Activated T-cell treated with anti-CD3 and anti-CD28 coated beads, Interleukin-2, amount 50 U/mL, for 72 hours (primary cell): ENCODE data around the gene CHPF. TPM values are rescaled to one million over a fixed set of nuclear protein-coding genes. Genes with fewer than 3 reads are reported as not detected.
A peak's percentile ranks its signal among the peaks of the same experiment; 100 is the strongest.

Experiments used
- ATAC-seq, 2 donors: fragments of 150-1000 bp; cut with Tn5 transposase; replicated peaks in 1 of 2; 2 replicates each; pipeline ENCODE4 v1.10.0; 2021; ENCODE audit warnings: moderate library complexity in 2 of 2, mild to moderate bottlenecking in 1 of 2
- DNase-seq, 2 donors: peaks; one replicate each; pipeline ENCODE4 v3.0.0; 2021 to 2022; ENCODE audit warnings: mixed read lengths in 1 of 2
- H3K27ac Mint-ChIP-seq: one replicate; pipeline ENCODE4 v1.8.0; 2022; ENCODE audit warnings: mild to moderate bottlenecking, moderate library complexity, mixed read lengths
- H3K27me3 Mint-ChIP-seq: one replicate; pipeline ENCODE4 v1.8.0; 2022; ENCODE audit warnings: low read depth, mixed read lengths
- H3K36me3 Mint-ChIP-seq, 2 donors: one replicate each; pipeline ENCODE4 v1.8.0; 2022; ENCODE audit warnings: mixed read lengths in 2 of 2, mild to moderate bottlenecking in 1 of 2; ENCODE audit not compliant: insufficient read depth in 2 of 2
- H3K4me1 Mint-ChIP-seq: one replicate; pipeline ENCODE4 v1.8.0; 2022; ENCODE audit warnings: low read depth, mixed read lengths
- H3K4me3 Mint-ChIP-seq, 2 donors: one replicate each; pipeline ENCODE4 v1.8.0; 2022; ENCODE audit warnings: mild to moderate bottlenecking in 2 of 2, mixed read lengths in 2 of 2, moderate library complexity in 2 of 2
- H3K9me3 Mint-ChIP-seq, 2 donors: one replicate each; pipeline ENCODE4 v1.8.0; 2022; ENCODE audit warnings: mixed read lengths in 2 of 2
- total RNA-seq, 2 donors: library from RNA; stranded (reverse); gene quantifications; one replicate each; pipeline ENCODE4 v1.2.3, GENCODE V29; 2022

CHPF gene
- total RNA-seq, 2 donors from 2014 or later, result 24.7 to 25.5 TPM

- no peak for DNase-seq
- no peak overlapping the region for H3K4me3 Mint-ChIP-seq
- H3K27me3 Mint-ChIP-seq, result peaks cover 82% of the 10 kb centered on the region
- H3K9me3 Mint-ChIP-seq, result no peaks in the 10 kb centered on the region
- no peak for ATAC-seq
- H3K36me3 Mint-ChIP-seq, result no peaks in the 10 kb centered on the region
- peaks cover 11% of the 10 kb centered on the region for H3K4me1 Mint-ChIP-seq
- H3K27ac Mint-ChIP-seq, result no peak overlapping the region
Measured at GRCh38 chr2:219515874-219516629, 27.6 kb downstream of the CHPF start.

- DNase-seq, result no peak
Measured at GRCh38 chr2:219514836-219515235, 28.8 kb downstream of the CHPF start.

GRCh38 chr2:219514196-219514761, 29.3 kb downstream of the CHPF start, which contains the start of gene ASIC4:
TSS of gene ASIC4 (plus strand) at chr2:219514482. CDS start at chr2:219514725, 243 bp downstream.
- Mint-ChIP-seq H3K4me1 (peaks cover 23% of the 10 kb centered on the region), H3K9me3 (no peaks in the 10 kb centered on the region), H3K27ac (no peak within 1 kb of the TSS), H3K36me3 (no peaks in the 10 kb centered on the region), H3K4me3 (peak within 1 kb of the TSS; percentile 31 to 54), H3K27me3 (peaks cover 86% of the 10 kb centered on the region)
- no peak for DNase-seq
- no peak for ATAC-seq

More at GRCh38 chr2:219514836-219515235, 28.8 kb downstream of the CHPF start:
- ATAC-seq, result no peak
- no peaks in the 10 kb centered on the region for H3K36me3 Mint-ChIP-seq
- peaks cover 17% of the 10 kb centered on the region for H3K4me1 Mint-ChIP-seq
- no peak overlapping the region for H3K4me3 Mint-ChIP-seq
- H3K9me3 Mint-ChIP-seq, result no peaks in the 10 kb centered on the region
- no peak overlapping the region for H3K27ac Mint-ChIP-seq
- peaks cover 84% of the 10 kb centered on the region for H3K27me3 Mint-ChIP-seq

- DNase-seq (no peak), ATAC-seq (no peak)
- Mint-ChIP-seq H3K36me3 (no peaks in the 10 kb centered on the region), H3K9me3 (no peaks in the 10 kb centered on the region), H3K27me3 (peaks cover 81% of the 10 kb centered on the region), H3K4me3 (no peak overlapping the region), H3K4me1 (peaks cover 23% of the 10 kb centered on the region), H3K27ac (no peak overlapping the region)
Measured at GRCh38 chr2:219513787-219514186, 29.8 kb downstream of the CHPF start.

GRCh38 chr2:219512524-219513216, 30.9 kb downstream of the CHPF start:
- DNase-seq, result no peak
- Mint-ChIP-seq H3K4me1 (peaks cover 23% of the 10 kb centered on the region), H3K4me3 (no peak overlapping the region), H3K36me3 (no peaks in the 10 kb centered on the region), H3K27me3 (peaks cover 73% of the 10 kb centered on the region), H3K9me3 (no peaks in the 10 kb centered on the region), H3K27ac (no peak overlapping the region)
- ATAC-seq, result no peak

GRCh38 chr2:219511547-219512325, 31.9 kb downstream of the CHPF start:
- Mint-ChIP-seq H3K4me1 (peaks cover 23% of the 10 kb centered on the region), H3K9me3 (no peaks in the 10 kb centered on the region), H3K27ac (no peak overlapping the region), H3K36me3 (no peaks in the 10 kb centered on the region), H3K27me3 (peaks cover 64% of the 10 kb centered on the region), H3K4me3 (no peak overlapping the region)
- DNase-seq (no peak), ATAC-seq (no peak)

- Mint-ChIP-seq H3K27me3 (peaks cover 53% of the 10 kb centered on the region), H3K36me3 (no peaks in the 10 kb centered on the region), H3K9me3 (no peaks in the 10 kb centered on the region), H3K4me3 (peak overlapping the region in 1 of 2 donors; percentile 51), H3K27ac (no peak overlapping the region), H3K4me1 (peaks cover 23% of the 10 kb centered on the region)
- DNase-seq (no peak), ATAC-seq (no peak)
Measured at GRCh38 chr2:219510512-219511135, 33.0 kb downstream of the CHPF start.

GRCh38 chr2:219509780-219510511, 33.7 kb downstream of the CHPF start:
- Mint-ChIP-seq H3K27me3 (peaks cover 48% of the 10 kb centered on the region), H3K4me1 (peaks cover 23% of the 10 kb centered on the region), H3K36me3 (peaks cover 0 to 2% of the 10 kb centered on the region in 2 donors), H3K27ac (no peak overlapping the region), H3K4me3 (peak overlapping the region; percentile 50 to 51), H3K9me3 (no peaks in the 10 kb centered on the region)
- ATAC-seq (peak; percentile 86), DNase-seq (peak; percentile 64 to 70)

GRCh38 chr2:219508971-219509779, 34.4 kb downstream of the CHPF start:
- no peak for DNase-seq
- peaks cover 0 to 4% of the 10 kb centered on the region in 2 donors for H3K36me3 Mint-ChIP-seq
- no peak overlapping the region for H3K27ac Mint-ChIP-seq
- H3K4me3 Mint-ChIP-seq, result peak overlapping the region; percentile 50 to 51
- peak; percentile 40 to 48 for ATAC-seq
- no peaks in the 10 kb centered on the region for H3K9me3 Mint-ChIP-seq
- H3K27me3 Mint-ChIP-seq, result peaks cover 45% of the 10 kb centered on the region
- H3K4me1 Mint-ChIP-seq, result peaks cover 27% of the 10 kb centered on the region

- Mint-ChIP-seq H3K4me1 (peaks cover 19% of the 10 kb centered on the region), H3K9me3 (no peaks in the 10 kb centered on the region), H3K36me3 (peaks cover 0 to 4% of the 10 kb centered on the region in 2 donors), H3K27ac (no peak overlapping the region), H3K4me3 (no peak overlapping the region), H3K27me3 (peaks cover 37% of the 10 kb centered on the region)
- DNase-seq (no peak), ATAC-seq (no peak)
Measured at GRCh38 chr2:219508444-219508734, 35.2 kb downstream of the CHPF start.

- DNase-seq (no peak), ATAC-seq (no peak)
- H3K36me3 Mint-ChIP-seq, result peaks cover 0 to 4% of the 10 kb centered on the region in 2 donors
- H3K9me3 Mint-ChIP-seq, result no peaks in the 10 kb centered on the region
- H3K27me3 Mint-ChIP-seq, result peaks cover 32% of the 10 kb centered on the region
- peaks cover 18% of the 10 kb centered on the region for H3K4me1 Mint-ChIP-seq
- H3K27ac Mint-ChIP-seq, result no peak overlapping the region
- H3K4me3 Mint-ChIP-seq, result no peak overlapping the region
Measured at GRCh38 chr2:219507581-219508443, 35.8 kb downstream of the CHPF start.
